Measurements from ENCODE around the gene DPCD. TPM values are rescaled to one million over a fixed set of nuclear protein-coding genes. Genes with fewer than 3 reads are reported as not detected.
A peak's percentile ranks its signal among the peaks of the same experiment; 100 is the strongest.
"Not testable (repeated sequence)": the region's sequence is repeated elsewhere in the genome, so short reads cannot be mapped to it uniquely, and the experiment has no call there.

Gene DPCD
- total RNA-seq, 6 experiments from 2014 or later = 30.6 to 36.1 (median 32.5) TPM

- no peak overlapping the region for H3K4me3 Mint-ChIP-seq
- peaks cover 23% of the 10 kb centered on the region for H3K4me1 Mint-ChIP-seq (ENCODE audit: low read depth)
- no peak for DNase-seq
- 0 out of 2 replicates have a peak, but pooled peaks cover 3% of the 10 kb centered on the region for H3K27me3 Mint-ChIP-seq (ENCODE audit: insufficient read depth)
- H3K36me3 Mint-ChIP-seq (ENCODE audit: low read depth) = peaks cover 10% of the 10 kb centered on the region; the same call in 1 of the 2 replicates
- H3K9me3 Mint-ChIP-seq = no peaks in the 10 kb centered on the region
- no peak overlapping the region for H3K27ac Mint-ChIP-seq
- TF ChIP-seq, protein P1, sequence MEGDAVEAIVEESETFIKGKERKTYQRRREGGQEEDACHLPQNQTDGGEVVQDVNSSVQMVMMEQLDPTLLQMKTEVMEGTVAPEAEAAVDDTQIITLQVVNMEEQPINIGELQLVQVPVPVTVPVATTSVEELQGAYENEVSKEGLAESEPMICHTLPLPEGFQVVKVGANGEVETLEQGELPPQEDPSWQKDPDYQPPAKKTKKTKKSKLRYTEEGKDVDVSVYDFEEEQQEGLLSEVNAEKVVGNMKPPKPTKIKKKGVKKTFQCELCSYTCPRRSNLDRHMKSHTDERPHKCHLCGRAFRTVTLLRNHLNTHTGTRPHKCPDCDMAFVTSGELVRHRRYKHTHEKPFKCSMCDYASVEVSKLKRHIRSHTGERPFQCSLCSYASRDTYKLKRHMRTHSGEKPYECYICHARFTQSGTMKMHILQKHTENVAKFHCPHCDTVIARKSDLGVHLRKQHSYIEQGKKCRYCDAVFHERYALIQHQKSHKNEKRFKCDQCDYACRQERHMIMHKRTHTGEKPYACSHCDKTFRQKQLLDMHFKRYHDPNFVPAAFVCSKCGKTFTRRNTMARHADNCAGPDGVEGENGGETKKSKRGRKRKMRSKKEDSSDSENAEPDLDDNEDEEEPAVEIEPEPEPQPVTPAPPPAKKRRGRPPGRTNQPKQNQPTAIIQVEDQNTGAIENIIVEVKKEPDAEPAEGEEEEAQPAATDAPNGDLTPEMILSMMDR (IDR thresholded peaks at IDR 0.05) = no peak
Measured at GRCh38 chr10:101585841-101586240, 2.3 kb upstream of the DPCD start.

- H3K36me3 Mint-ChIP-seq (ENCODE audit: low read depth) = peaks cover 10% of the 10 kb centered on the region; the same call in 1 of the 2 replicates
- H3K27ac Mint-ChIP-seq = peak overlapping the region; percentile 82
- peaks cover 23% of the 10 kb centered on the region for H3K4me1 Mint-ChIP-seq (ENCODE audit: low read depth)
- DNase-seq = peak; percentile 36
- no peaks in the 10 kb centered on the region for H3K9me3 Mint-ChIP-seq
- TF ChIP-seq, protein P1 (IDR thresholded peaks at IDR 0.05) = no peak
- 0 out of 2 replicates have a peak, but pooled peaks cover 3% of the 10 kb centered on the region for H3K27me3 Mint-ChIP-seq (ENCODE audit: insufficient read depth)
- H3K4me3 Mint-ChIP-seq = peak overlapping the region; percentile 97
Measured at GRCh38 chr10:101588879-101589278, 758 bp downstream of the DPCD start.

- not testable (repeated sequence) for H3K9me3 Mint-ChIP-seq; H3K27ac Mint-ChIP-seq; H3K36me3 Mint-ChIP-seq (ENCODE audit: low read depth); H3K4me3 Mint-ChIP-seq; H3K27me3 Mint-ChIP-seq (ENCODE audit: insufficient read depth); DNase-seq
- H3K4me1 Mint-ChIP-seq (ENCODE audit: low read depth) = peaks cover 11% of the 10 kb centered on the region
Measured at GRCh38 chr10:101593331-101593730, 5.2 kb downstream of the DPCD start.

DNA sequence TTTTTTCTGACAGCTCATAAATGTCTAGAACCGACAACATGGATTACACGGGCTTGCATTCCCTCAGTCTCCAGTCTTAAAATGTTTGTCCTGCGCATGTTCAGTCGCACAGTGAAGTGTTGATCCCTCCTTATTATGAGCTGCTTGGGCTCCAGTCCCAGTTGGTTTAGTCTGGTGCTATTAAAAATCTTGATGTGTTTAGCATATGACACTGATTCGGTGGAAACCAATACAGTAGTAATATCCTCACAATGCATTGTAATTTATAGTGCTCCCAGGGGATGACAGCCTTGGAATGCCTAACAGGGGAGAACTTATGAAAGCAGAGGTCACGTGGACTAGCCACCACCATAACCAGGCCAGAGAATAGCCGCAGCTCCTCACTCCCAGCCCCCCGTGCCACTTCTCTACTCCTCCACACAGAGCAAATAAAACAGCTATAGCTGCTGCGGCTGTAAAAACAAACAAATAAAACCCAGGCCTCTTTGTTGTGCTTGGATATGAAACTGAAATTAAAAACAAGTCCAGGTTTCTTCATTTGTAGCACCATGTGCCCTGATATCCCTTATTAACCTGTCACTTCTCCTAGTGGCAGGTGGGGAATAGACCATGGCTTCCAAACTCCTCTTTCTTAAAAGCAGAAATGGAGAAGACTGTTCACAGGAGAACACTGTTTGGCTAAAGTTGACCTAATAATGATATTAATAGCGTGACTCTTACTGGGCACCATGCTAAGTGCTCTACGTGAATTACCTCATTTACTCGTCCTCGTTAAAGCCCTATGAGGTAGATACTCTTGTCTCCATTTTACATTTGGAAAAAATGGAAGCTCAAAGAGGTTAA is 7.7 kb downstream of the DPCD start:
- TF ChIP-seq, protein P1 (IDR thresholded peaks at IDR 0.05) = no peak
- Mint-ChIP-seq H3K4me1 (ENCODE audit: low read depth) (no peaks in the 10 kb centered on the region), H3K4me3 (no peak overlapping the region), H3K36me3 (ENCODE audit: low read depth) (no peaks in the 10 kb centered on the region), H3K9me3 (no peaks in the 10 kb centered on the region), H3K27me3 (ENCODE audit: insufficient read depth) (no peaks in the 10 kb centered on the region), H3K27ac (no peak overlapping the region)
- no peak for DNase-seq

DNA sequence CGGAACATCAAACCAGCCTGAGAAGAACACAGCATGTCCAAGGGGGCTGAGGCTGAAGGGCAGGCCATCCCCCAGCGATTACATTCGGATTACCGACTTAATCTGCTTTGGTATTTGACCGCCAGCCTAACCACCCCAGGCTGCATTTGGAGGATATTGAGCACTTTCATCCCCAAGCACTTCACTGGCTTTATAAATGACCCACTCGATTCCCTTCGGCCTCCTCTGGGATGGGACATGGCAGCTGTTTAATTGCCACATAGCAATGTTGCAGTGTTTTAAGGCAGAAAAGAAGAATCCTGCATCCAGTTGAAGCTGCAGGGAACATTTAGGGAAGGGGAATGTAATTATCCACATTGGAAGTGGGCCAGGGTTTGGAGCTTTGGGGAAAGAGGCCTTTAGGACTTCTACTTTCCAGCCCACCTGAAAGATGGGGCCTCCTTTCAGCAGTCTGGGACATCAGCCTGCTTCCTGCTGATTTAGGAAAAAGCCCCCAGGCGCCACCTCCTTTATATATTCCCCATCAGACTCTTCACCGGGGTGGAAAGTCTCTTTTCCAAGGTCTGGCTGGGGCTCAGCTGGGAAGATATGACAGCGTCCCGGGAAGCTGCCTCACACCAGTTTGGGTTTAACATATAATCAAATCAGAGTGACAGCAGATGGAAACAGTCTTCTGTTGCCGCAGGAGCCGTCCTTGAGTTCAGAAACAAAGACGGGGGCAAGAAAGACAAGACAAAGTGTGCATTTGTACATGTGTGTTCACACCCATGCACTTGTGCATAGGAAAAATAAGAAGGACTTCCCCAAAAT is 9.2 kb downstream of the DPCD start:
- Mint-ChIP-seq H3K4me1 (ENCODE audit: low read depth) (no peaks in the 10 kb centered on the region), H3K4me3 (no peak overlapping the region), H3K36me3 (ENCODE audit: low read depth) (no peaks in the 10 kb centered on the region), H3K9me3 (no peaks in the 10 kb centered on the region), H3K27ac (no peak overlapping the region), H3K27me3 (ENCODE audit: insufficient read depth) (no peaks in the 10 kb centered on the region)
- TF ChIP-seq, protein P1 (IDR thresholded peaks at IDR 0.05) = no peak
- DNase-seq = no peak

All from HFFc6 (cell line).